NAMALWA (cell line): ENCODE data around the gene TFEB.

Source experiments
- DNase-seq: peaks from one replicate; pipeline ENCODE4 v3.0.0-alpha.2; 2015; ENCODE audit warnings: low spot score

The TFEB gene

GRCh38 chr6:41651962-41652657, 83.3 kb downstream of the TFEB start:
- no peak for DNase-seq

- DNase-seq, result no peak
These were observed 84.0 kb downstream of the TFEB start for GRCh38 chr6:41651246-41651961.

- DNase-seq, result no peak
These were observed 85.3 kb downstream of the TFEB start for GRCh38 chr6:41650120-41650519.

GRCh38 chr6:41649596-41649995, 85.8 kb downstream of the TFEB start:
- no peak for DNase-seq

- DNase-seq, result no peak
These were observed 86.5 kb downstream of the TFEB start for GRCh38 chr6:41648921-41649320.

- no peak for DNase-seq
These were observed 87.3 kb downstream of the TFEB start for GRCh38 chr6:41648070-41648585.

GRCh38 chr6:41647061-41647511, 88.3 kb downstream of the TFEB start:
- no peak for DNase-seq

GRCh38 chr6:41646026-41646795, 89.2 kb downstream of the TFEB start:
- no peak for DNase-seq

GRCh38 chr6:41645007-41645618, 90.3 kb downstream of the TFEB start:
- DNase-seq, result no peak

GRCh38 chr6:41644297-41644879, 91.0 kb downstream of the TFEB start:
- no peak for DNase-seq

GRCh38 chr6:41643899-41644269, 91.5 kb downstream of the TFEB start:
- no peak for DNase-seq

GRCh38 chr6:41642960-41643898, 92.2 kb downstream of the TFEB start:
- no peak for DNase-seq

GRCh38 chr6:41642090-41642959, 93.1 kb downstream of the TFEB start:
- no peak for DNase-seq

- no peak for DNase-seq
These were observed 94.0 kb downstream of the TFEB start for GRCh38 chr6:41641352-41641925.

GRCh38 chr6:41640426-41640825, 95.0 kb downstream of the TFEB start:
- DNase-seq, result no peak

GRCh38 chr6:41639809-41640371, 95.5 kb downstream of the TFEB start:
- DNase-seq, result no peak

- DNase-seq, result no peak
These were observed 96.2 kb downstream of the TFEB start for GRCh38 chr6:41638935-41639808.
